Right ventricle myocardium superior (tissue), 1 donor: ENCODE measurements around the gene AQP3. TPM values are rescaled to one million over a fixed set of nuclear protein-coding genes. Genes with fewer than 3 reads are reported as not detected.
"Not testable (repeated sequence)": the region's sequence is repeated elsewhere in the genome, so short reads cannot be mapped to it uniquely, and the experiment has no call there.

Experiments used
- ATAC-seq: fragments of 200-7000 bp; cut with Tn5 transposase; one replicate; pipeline ENCODE4 v1.9.1; 2020; ENCODE audit warnings: mild to moderate bottlenecking; ENCODE audit not compliant: poor library complexity
- DNase-seq: peaks from one replicate; pipeline ENCODE4 v3.0.0-alpha.2; 2020
- intact Hi-C: fragments of 100-400 bp; cut with DNase I; formaldehyde crosslinking; loops from one replicate; pipeline ENCODE4 v1.11.2; 2022
- total RNA-seq: library from RNA; stranded (reverse); fragmentation: NEBNext Ultra II Directional; extraction: Animal tissue kit (Norgen Biotek cat#: 25700); gene quantifications from one replicate; pipeline ENCODE4 v1.2.1, GENCODE V29; 2021
- donor health status: DM: no; HTN: yes; CAD: no; lungs with severe emphysema.

Gene AQP3
- total RNA-seq, 1 donor from 2014 or later = 16.3 TPM

DNA sequence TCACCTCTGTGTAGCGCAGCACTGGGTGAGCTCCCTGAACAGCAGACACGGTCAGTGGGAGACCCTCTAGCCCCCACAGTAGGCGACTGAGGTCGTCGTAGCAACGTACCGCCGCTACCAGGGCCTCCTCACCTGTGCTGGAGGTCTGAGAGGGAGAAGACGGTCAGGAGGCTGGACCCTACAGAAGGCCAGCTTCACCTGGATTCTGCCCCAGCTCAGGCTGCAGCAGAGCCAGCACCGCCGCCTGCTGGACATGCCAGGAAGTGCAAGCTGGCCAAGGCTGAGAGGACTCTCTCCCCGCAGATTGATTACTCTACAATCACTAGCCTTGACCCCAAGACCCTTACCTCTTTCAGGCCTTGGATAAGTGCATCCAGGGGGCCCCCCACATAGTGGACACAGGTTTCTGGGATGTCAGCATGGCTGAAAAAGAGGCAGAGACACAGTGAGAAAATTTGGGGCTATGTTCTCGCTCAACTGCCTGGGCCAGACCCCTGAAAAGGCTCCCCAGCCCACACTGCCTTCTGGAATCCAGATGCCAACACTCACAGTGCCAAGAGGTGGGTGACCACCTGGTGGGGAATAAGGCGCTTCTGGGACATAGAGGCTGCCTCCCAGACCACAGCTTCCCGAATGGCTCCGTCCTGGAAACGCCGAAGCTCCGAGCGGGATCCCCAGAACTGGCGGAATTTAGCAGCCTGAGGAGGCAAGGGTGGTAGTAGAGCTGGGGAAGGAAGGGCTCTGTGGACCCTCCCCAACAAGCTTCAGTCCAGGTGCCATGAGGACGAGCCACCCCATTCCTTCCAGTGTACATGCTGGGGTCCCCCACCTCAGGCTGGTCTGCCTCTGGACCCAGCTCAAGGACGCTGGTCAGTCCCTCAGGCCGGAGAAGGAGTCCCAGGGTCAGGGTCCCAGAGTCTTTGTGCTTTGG, 19.4 kb upstream of the AQP3 start:
- peak; percentile 61 for ATAC-seq
- peak; percentile 80 for DNase-seq
- intact Hi-C loops = loop anchor here (10.0 kb wide), 2 partner anchors 92 to 182 kb away; no protein-coding TSS in a partner anchor

GRCh38 chr9:33465596-33466564, 18.5 kb upstream of the AQP3 start:
- peak; percentile 6 for ATAC-seq
- DNase-seq = peak; percentile 35
- intact Hi-C loops = loop anchor here (10.0 kb wide), 2 partner anchors 91 to 181 kb away; no protein-coding TSS in a partner anchor

DNA sequence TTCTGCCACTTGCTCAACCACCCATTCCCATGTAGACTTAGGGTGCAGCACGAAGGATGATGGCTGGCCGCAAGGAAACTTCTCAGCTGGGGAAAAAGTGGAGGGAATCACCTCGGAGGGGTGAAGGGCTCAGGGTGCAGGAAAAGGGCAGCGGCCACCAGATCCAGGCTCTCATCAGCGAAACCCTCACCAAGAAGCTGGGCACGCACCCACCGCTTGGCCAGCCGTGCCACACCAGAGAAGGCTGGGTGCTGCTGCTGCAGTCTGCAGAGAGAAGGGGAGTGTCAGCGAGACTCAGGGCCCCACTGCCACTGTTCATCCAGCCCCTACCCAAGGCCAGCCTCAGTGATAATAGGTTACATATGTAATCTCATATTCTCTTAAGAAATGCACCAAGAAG, 17.7 kb upstream of the AQP3 start:
- DNase-seq = peak; percentile 16
- intact Hi-C loops = loop anchor here (10.0 kb wide), 2 partner anchors 90 to 180 kb away; no protein-coding TSS in a partner anchor
- ATAC-seq = no peak

GRCh38 chr9:33464045-33464636, 16.7 kb upstream of the AQP3 start:
- ATAC-seq = no peak
- intact Hi-C loops = loop anchor here (10.0 kb wide), 2 partner anchors 89 to 179 kb away; no protein-coding TSS in a partner anchor

DNA sequence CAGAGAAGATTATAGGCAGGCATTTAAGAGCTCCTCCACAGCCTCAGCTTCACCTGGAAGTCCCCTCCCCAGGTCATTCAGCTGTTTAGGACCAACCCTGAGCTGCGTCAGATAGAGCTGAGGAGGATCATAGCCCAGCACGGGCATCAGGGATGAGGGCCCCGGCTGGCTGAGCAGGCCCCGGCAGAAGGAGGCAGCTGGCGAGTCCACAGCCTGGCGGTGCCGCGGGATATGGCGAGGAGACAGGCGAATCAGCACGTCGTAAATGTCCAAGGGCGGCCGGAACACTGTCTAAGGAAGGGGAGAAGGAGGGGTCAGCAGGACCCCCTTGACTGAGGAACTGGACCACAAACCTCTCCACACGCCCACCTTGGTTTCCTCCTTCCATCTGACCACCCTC, 15.8 kb upstream of the AQP3 start:
- intact Hi-C loops = loop anchor here (10.0 kb wide), 2 partner anchors 88 to 178 kb away; no protein-coding TSS in a partner anchor
- DNase-seq (peak; percentile 25), ATAC-seq (no peak)

More at GRCh38 chr9:33464045-33464636, 16.7 kb upstream of the AQP3 start:
- peak; percentile 22 for DNase-seq

DNA sequence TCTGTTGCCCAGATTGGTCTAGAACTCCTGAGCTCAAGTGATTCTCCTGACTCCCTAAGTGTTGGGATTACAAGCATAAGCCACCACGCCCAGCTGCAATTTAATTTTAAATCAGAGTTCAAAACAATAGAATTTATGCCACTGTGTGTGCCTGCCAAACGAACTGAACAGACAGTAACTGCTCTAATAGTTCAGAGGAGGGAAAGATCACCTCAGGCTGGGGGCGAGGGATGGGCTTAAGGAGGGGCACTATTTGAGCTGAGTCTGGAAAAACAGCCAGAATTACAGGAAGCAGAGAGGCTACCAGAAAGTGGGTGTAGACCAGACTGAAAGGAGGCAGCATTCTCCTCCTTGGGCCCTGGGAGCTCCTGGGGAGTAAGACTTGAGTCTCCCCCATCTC, 14.1 kb upstream of the AQP3 start:
- DNase-seq (no peak), ATAC-seq (no peak)
- intact Hi-C loops = loop anchor here (10.0 kb wide), 2 partner anchors 87 to 177 kb away; no protein-coding TSS in a partner anchor

DNA sequence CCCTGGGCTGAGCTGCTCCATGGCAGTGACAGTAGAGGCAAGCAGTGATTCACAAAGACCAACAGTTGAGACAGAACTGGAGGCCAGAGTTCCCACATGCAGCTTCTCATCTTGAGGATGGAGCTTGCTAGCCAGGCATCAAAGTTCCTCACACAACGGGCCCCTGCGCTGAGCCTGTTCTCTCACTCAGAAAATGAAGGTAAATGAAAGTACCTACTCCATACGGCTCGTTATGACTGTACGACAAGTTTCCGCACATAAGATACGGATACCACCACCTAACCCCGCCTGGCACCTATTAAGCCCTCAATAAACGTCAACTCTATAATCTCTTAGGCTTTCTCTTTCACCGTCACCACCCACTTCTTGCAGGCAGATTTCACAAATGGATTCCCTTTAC, 13.5 kb upstream of the AQP3 start:
- DNase-seq (no peak), ATAC-seq (no peak)
- intact Hi-C loops = loop anchor here (10.0 kb wide), 2 partner anchors 86 to 176 kb away; no protein-coding TSS in a partner anchor

DNA sequence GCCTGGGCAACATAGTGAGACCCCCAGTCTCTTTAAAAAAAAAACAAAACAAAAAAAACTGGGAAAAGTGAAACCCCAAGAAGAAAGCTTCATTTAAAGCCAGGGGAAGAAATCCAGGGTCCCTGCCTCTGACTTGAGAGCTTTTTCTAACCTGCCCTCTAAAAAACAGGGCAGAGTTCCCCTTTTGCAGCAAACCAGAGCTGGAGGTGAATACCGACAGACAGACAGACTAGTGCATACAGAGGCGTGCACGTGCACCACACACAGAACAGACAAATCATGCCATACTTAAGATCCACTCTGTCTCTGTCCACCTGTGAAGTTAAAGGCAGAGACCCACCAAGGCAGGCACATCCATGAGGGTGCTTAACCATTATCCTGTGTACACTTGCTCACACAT, 11.7 kb upstream of the AQP3 start:
- intact Hi-C loops = no loop called here
- ATAC-seq = no peak

GRCh38 chr9:33458444-33458843, 11.1 kb upstream of the AQP3 start:
- DNase-seq (no peak), ATAC-seq (no peak)
- intact Hi-C loops = no loop called here

More for the DNA sequence above, 11.7 kb upstream of the AQP3 start:
- DNase-seq = no peak

DNA sequence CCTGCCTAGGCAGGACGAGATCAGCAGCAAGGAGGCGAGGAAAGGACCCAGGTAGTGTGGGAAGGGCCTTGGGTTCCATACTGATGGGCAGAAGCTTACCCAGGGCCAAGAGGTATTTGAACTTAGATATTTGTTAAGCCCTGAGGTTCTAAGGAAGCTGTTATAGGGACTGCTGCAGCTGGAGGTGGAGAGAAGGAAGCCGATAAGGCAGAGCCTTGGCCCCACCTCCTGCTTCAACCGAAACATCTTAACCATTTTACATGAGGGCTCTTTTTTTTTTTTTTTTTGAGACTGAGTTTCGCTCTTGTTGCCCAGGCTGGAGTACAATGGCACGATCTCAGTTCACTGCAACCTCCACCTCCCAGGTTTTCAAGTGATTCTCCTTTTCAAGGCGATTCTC, 8.6 kb upstream of the AQP3 start:
- intact Hi-C loops = no loop called here
- ATAC-seq (no peak), DNase-seq (no peak)

- intact Hi-C loops, DNase-seq, ATAC-seq: not testable (repeated sequence)
These were observed 8.1 kb upstream of the AQP3 start for GRCh38 chr9:33455456-33455855.

DNA sequence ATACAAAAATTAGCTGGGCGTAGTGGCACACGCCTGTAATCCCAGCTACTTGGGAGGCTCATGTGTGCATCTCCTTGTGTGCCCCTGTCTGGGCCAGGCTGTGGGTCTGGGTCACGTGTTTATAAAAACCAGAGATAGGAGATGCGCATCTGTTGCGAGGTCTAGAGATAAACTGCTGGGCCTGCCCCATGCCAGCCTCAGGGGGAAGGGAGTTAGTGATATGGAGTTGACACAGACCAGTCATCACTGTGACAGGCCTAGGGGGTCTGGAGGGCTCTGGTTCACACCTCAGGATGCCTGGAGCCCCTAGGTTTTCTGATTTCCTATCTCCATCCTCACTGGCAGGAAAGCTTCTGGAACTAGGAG, 7.3 kb upstream of the AQP3 start:
- intact Hi-C loops, ATAC-seq, DNase-seq: not testable (repeated sequence)

- no peak for DNase-seq
- intact Hi-C loops = no loop called here
- no peak for ATAC-seq
These were observed 6.7 kb upstream of the AQP3 start for GRCh38 chr9:33453999-33454660.

GRCh38 chr9:33453286-33453860, 6.0 kb upstream of the AQP3 start:
- intact Hi-C loops = no loop called here
- ATAC-seq = no peak
- DNase-seq = no peak

DNA sequence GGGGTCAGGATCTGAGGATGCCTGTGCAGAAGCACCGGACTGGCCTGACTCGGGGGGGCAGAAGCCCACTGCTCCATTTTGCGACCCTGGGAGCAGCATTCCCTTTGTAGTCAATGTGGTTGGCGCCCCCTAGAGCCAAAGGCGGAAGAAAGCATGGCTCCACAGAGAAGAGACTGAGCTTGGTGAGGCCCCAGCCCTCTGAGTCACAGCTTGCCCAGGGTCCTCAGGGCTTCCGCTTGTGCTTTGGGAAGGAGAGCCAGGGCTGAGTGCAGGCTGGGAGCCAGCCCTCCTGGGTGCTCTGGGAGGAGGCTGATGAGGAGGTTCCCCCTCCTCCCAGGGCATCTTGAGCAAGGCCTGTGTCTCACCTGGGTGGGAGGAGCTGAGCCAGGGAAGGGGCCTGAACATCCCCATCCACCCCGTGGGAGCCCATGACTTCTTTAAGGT, 5.5 kb upstream of the AQP3 start:
- ATAC-seq = peak; percentile 40
- intact Hi-C loops = no loop called here
- DNase-seq = no peak

- no peak for DNase-seq
- intact Hi-C loops = no loop called here
- no peak for ATAC-seq
These were observed 3.3 kb upstream of the AQP3 start for GRCh38 chr9:33450621-33451146.

DNA sequence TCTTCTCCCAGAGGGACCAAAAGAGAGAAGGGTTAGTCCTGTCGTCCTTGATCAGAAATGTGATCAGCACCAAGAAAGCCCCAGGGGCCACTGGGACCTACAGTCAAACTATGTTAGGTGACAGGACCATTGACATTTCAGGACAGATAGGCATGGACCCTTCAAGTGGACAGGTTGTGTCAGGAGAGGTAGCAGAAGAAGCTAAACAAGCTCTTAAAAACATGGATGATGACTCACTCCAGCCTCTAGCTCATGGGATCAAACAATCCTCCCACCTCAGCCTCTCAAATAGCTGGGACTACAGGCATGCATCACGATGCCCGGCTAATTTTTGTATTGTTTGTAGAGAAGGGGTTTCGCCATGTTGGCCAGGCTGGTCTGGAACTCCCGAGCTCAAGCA, 2.3 kb upstream of the AQP3 start:
- intact Hi-C loops = no loop called here
- ATAC-seq (no peak), DNase-seq (no peak)
